RWPE1 (cell line): ENCODE measurements around the gene NUDT16L1.

Experiments
- CTCF ChIA-PET: fragments of 350-600 bp; sonication (Branson Sonifier 250); formaldehyde crosslinking; extraction: SDS; loops from one replicate; lab custom pipeline; 2021; lab: Yijun Ruan, JAX
- POLR2A ChIA-PET: fragments of 400-600 bp; formaldehyde crosslinking; extraction: SDS; loops from one replicate; lab custom pipeline; 2020; ENCODE audit warnings: antibody characterized with exemption; ENCODE audit not compliant: low non-redundant PET; lab: Yijun Ruan, JAX
- DNase-seq: peaks from one replicate; pipeline ENCODE4 v3.0.0; 2012; ENCODE audit warnings: low spot score
- H3K27ac ChIP-seq: fragments of 450-650 bp; 2 replicates; pipeline ENCODE4 v1.5.1; 2017
- TF ChIP-seq, protein P1 (sequence below): fragments of 450-650 bp; conservative IDR thresholded peaks from 2 replicates; pipeline ENCODE4 v1.5.1; 2017; ENCODE audit warnings: low read depth, mild to moderate bottlenecking

The NUDT16L1 gene

DNA sequence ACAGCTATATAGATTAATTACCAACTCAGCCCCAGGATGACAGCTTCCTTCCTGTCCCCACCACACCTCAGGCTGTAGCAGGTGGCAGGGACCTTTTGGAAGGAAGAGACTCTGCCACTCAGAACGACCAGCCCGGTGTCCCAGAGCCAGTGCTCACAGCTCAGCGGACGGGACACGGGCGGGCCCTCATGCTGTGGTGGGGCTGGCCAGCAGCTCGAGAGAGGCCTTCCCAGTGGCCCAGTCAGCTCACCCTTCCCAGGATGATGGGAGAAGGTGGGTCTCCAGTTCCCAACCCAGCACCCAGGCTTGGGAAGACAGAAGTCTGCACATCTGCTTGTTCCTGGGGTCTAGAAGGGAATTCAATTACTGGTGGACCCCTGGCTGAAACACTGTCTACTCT lies 10.5 kb downstream of the NUDT16L1 start:
- ChIA-PET CTCF (interaction anchor here (0.6 kb wide), 2 partner anchors 79 to 118 kb away, joined by 4 to 6 read pairs; partner anchors contain the start of gene MGRN1), POLR2A (no interaction called here)
- H3K27ac ChIP-seq: peak overlapping the region; percentile 3; the same call in 1 of the 2 replicates
- no peak for DNase-seq
- TF ChIP-seq, protein P1, sequence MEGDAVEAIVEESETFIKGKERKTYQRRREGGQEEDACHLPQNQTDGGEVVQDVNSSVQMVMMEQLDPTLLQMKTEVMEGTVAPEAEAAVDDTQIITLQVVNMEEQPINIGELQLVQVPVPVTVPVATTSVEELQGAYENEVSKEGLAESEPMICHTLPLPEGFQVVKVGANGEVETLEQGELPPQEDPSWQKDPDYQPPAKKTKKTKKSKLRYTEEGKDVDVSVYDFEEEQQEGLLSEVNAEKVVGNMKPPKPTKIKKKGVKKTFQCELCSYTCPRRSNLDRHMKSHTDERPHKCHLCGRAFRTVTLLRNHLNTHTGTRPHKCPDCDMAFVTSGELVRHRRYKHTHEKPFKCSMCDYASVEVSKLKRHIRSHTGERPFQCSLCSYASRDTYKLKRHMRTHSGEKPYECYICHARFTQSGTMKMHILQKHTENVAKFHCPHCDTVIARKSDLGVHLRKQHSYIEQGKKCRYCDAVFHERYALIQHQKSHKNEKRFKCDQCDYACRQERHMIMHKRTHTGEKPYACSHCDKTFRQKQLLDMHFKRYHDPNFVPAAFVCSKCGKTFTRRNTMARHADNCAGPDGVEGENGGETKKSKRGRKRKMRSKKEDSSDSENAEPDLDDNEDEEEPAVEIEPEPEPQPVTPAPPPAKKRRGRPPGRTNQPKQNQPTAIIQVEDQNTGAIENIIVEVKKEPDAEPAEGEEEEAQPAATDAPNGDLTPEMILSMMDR: no peak

DNA sequence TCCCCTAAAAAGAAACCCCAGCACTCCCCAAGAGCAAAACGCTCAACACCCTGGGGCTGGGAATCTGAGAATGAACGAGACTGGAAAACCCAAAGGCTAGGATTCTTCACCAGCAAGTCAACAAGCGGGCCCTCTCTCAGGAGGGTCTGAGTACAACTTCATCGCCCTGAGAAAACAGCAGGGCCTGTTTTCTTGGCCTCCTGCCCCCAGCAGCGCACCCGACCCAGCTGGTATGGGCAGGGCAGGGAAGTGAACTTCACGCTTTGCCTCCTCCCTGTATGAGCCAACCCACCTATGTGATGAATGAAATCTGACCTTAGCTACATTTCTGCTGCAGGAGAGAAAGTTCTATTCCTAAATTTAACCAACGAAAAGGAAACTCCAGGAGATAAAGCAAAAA lies 11.1 kb downstream of the NUDT16L1 start:
- DNase-seq: no peak
- TF ChIP-seq, protein P1: no peak
- POLR2A ChIA-PET: no interaction called here
- peak overlapping the region; percentile 3; the same call in 1 of the 2 replicates for H3K27ac ChIP-seq
- CTCF ChIA-PET: no interaction called here

DNA sequence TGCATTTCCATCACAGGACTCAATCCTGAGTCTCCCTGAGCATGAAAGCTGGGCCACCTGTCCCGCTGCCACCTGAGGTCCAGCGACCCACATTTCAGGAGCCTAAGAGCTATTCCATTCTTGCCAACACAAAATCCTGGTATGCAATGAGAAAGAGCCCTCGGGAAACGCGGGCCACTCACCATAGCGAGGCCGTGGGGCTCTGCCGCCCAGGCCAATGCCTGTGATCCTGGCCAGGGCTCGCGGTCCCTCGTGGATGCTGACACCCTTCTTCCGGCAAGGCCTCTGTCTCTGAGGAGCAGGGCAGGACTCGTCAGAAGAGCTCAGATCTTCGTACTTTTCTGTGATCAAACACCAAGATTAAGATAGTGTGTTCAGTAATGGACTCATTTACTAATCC lies 11.6 kb downstream of the NUDT16L1 start:
- TF ChIP-seq, protein P1: no peak
- peak overlapping the region; percentile 3; the same call in 1 of the 2 replicates for H3K27ac ChIP-seq
- ChIA-PET CTCF (interaction anchor here (0.8 kb wide), 1 partner anchor 119 kb away, joined by 3 read pairs; no protein-coding TSS in a partner anchor), POLR2A (no interaction called here)
- no peak for DNase-seq

DNA sequence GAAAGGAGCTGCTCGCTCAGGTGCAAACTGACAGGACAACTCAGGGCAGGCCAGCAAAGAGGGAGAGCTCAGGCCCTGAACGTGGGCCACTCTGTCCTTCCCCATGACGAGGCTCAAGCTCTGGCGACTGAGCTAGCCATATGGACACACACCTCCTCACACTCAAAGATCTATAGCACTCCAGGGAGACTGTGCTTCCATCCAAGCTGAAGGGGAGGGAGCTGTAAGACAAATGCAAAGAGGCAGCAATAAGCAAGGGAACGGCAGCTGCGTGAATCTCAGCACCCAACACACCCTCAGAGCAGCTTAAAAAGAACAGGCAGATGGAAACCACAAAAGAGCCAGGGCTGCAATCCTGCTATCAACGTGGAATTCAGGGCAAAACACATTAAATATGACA lies 13.5 kb downstream of the NUDT16L1 start:
- CTCF ChIA-PET: no interaction called here
- DNase-seq: no peak
- POLR2A ChIA-PET: interaction anchor here (0.7 kb wide), 1 partner anchor 236 kb away, joined by 5 read pairs; no protein-coding TSS in a partner anchor
- H3K27ac ChIP-seq: no peak overlapping the region
- TF ChIP-seq, protein P1: no peak

DNA sequence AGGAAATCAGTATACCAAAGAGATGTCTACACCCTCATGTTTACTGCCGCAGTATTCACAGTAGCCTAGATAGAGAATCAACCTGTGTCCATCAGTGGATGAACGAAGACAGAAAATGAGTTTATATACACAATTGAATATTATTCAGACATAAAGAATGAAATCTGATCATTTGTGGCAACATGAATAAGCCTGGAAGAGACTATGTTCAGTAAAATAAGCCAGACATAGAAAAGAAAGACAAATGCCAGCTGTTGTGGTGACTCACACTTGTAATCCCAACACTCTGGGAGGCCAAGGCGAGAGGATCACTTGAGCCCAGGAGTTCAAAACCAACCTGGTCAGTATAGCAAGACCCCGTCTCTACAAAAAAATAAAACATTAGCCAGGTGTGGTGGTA lies 16.1 kb downstream of the NUDT16L1 start:
- CTCF ChIA-PET: no interaction called here

DNA sequence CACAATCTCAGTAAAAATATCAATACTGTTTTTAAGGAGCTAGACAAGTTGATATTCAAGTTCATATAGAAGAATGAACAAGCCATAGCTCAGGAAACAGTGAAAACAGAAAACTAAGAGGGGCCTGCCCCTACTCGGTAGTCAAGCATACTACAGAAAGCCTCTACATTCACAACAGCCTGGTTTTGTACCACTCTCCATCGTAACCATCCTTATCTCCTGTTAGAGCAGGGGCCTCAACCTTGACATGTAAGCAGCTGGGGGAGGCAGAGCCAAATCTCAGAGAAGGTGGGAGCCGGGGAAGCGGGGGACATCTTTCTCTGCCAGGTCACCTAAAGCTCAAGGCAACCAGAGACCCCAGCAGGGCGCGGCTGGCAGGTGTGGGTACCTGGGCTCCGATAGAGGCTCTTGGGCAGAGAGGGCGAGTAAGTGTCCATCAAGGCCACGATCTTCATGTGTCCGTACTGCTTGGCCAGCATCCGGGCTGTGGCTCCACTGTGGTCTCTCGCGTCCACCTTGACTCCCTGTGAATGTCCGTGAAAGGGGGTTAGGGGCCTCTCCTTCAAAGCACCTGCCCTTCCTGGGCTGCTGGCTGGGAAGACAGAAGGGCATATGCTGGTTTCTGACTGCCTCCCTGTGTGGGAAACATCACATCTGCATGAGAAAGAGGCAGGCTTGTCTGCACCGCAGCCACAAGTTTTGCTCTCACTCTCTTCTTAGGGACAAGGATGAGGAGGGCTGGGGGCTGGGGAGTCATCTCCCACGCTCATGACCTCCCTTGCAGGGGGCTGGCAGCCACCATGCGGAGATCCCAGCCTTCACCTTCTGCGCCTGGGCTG lies 20.5 kb downstream of the NUDT16L1 start:
- DNase-seq: no peak
- no peak overlapping the region for H3K27ac ChIP-seq
- CTCF ChIA-PET: interaction anchor here (0.9 kb wide), 1 partner anchor 18 kb away, joined by 5 read pairs; no protein-coding TSS in a partner anchor
- TF ChIP-seq, protein P1: no peak
- POLR2A ChIA-PET: no interaction called here

More for the DNA sequence above, 16.1 kb downstream of the NUDT16L1 start:
- TF ChIP-seq, protein P1: no peak
- DNase-seq: no peak
- no peak overlapping the region for H3K27ac ChIP-seq
- POLR2A ChIA-PET: no interaction called here
